Gastrocnemius medialis (tissue), 4 donors: ENCODE measurements around the gene NLRC5. TPM values are rescaled to one million over a fixed set of nuclear protein-coding genes. Genes with fewer than 3 reads are reported as not detected.

Experiments used
- ATAC-seq, 2 donors: fragments of 150-250 bp; one replicate each; pipeline ENCODE4 v1.9.1; 2016
- DNase-seq, 2 donors: peaks; one replicate each; pipeline ENCODE4 v3.0.0-alpha.2; 2019
- H3K27ac ChIP-seq, 4 donors: fragments of 200-600 bp; sonication (generic); 1 replicate in 1 of 4; 2 replicates in 3 of 4; pipeline ENCODE4 v1.5.1; 2016 to 2018; ENCODE audit warnings: mild to moderate bottlenecking in 2 of 4, moderate library complexity in 1 of 4
- H3K27me3 ChIP-seq, 3 donors: fragments of 200-600 bp; sonication (generic) in 2 of 3; 1 replicate in 1 of 3; 2 replicates in 2 of 3; pipeline versions ENCODE4 v1.5.1 to v1.6.0; 2016 to 2019; ENCODE audit warnings: mild to moderate bottlenecking in 1 of 3, moderate library complexity in 1 of 3
- H3K36me3 ChIP-seq, 2 donors: fragments of 200-600 bp; sonication (generic) in 1 of 2; one replicate each; pipeline ENCODE4 v1.5.1; 2017 to 2018
- H3K4me1 ChIP-seq, 2 donors: fragments of 200-600 bp; sonication (generic) in 1 of 2; one replicate each; pipeline ENCODE4 v1.5.1; 2016 to 2017; ENCODE audit warnings: mild to moderate bottlenecking in 2 of 2
- H3K4me3 ChIP-seq, 4 donors: fragments of 200-600 bp; sonication (generic) in 3 of 4; 1 replicate in 1 of 4; 2 replicates in 3 of 4; pipeline ENCODE4 v1.5.1; 2016 to 2019; ENCODE audit warnings: mild to moderate bottlenecking in 2 of 4
- H3K9me3 ChIP-seq, 3 donors: fragments of 200-600 bp; sonication (generic) in 2 of 3; 1 replicate in 1 of 3; 2 replicates in 2 of 3; pipeline ENCODE4 v1.5.1; 2016 to 2019
- CTCF ChIP-seq, 5 experiments: fragments of 450-650 bp in 3 of 5; fragments of 200-600 bp in 2 of 5; sonication (generic) in 2 of 5; IDR thresholded peaks in 4 of 5; conservative IDR thresholded peaks in 1 of 5; 1 replicate in 4 of 5; 2 replicates in 1 of 5; pipeline ENCODE4 v1.5.1; 2016 to 2019; ENCODE audit warnings: antibody characterized with exemption in 5 of 5, mild to moderate bottlenecking in 3 of 5, moderate library complexity in 3 of 5
- POLR2A ChIP-seq, 2 donors: fragments of 450-650 bp; IDR thresholded peaks; one replicate each; pipeline ENCODE4 v1.6.1; 2017; ENCODE audit warnings: antibody characterized with exemption in 2 of 2, mild to moderate bottlenecking in 2 of 2, moderate library complexity in 2 of 2
- in situ Hi-C, 4 donors: fragments of 200-750 bp; cut with MboI; loops; one replicate each; pipeline versions ENCODE4 v1.15.0 to v1.8.0; 2017; ENCODE audit warnings: low sequenced_read_pairs in 4 of 4
- intact Hi-C: fragments of 100-400 bp; cut with DNase I; formaldehyde crosslinking; loops from one replicate; pipeline ENCODE4 v1.15.1; 2023; ENCODE audit warnings: low total_unique reads
- total RNA-seq, 4 donors: library from RNA; depleted of rRNA; stranded (reverse); fragments of >200 nt; gene quantifications; one replicate each; pipeline versions ENCODE4 v1.1.0 to v1.2.3, GENCODE V29; 2016

NLRC5 gene
- total RNA-seq, 4 donors from 2014 or later = 2.5 to 9.4 (median 5.1) TPM

- Histone ChIP-seq H3K27me3 (no peaks in the 10 kb centered on the region), H3K4me3 (no peak overlapping the region), H3K4me1 (no peaks in the 10 kb centered on the region), H3K27ac (no peak overlapping the region), H3K36me3 (no peaks in the 10 kb centered on the region), H3K9me3 (no peaks in the 10 kb centered on the region)
- TF ChIP-seq CTCF (IDR thresholded peaks at IDR 0.05 in 4 of 5, conservative IDR thresholded peaks at IDR 0.05 in 1 of 5) (no peak), POLR2A (IDR thresholded peaks at IDR 0.05) (no peak)
- ATAC-seq = no peak
- DNase-seq = no peak
- intact Hi-C loops (no loop called here), in situ Hi-C loops (loop anchor here in 1 of 4 donors (10.0 kb wide), 1 partner anchor 65 kb away; no protein-coding TSS in a partner anchor)
Observed at GRCh38 chr16:56969769-56970168, 19.6 kb upstream of the NLRC5 start.

DNA sequence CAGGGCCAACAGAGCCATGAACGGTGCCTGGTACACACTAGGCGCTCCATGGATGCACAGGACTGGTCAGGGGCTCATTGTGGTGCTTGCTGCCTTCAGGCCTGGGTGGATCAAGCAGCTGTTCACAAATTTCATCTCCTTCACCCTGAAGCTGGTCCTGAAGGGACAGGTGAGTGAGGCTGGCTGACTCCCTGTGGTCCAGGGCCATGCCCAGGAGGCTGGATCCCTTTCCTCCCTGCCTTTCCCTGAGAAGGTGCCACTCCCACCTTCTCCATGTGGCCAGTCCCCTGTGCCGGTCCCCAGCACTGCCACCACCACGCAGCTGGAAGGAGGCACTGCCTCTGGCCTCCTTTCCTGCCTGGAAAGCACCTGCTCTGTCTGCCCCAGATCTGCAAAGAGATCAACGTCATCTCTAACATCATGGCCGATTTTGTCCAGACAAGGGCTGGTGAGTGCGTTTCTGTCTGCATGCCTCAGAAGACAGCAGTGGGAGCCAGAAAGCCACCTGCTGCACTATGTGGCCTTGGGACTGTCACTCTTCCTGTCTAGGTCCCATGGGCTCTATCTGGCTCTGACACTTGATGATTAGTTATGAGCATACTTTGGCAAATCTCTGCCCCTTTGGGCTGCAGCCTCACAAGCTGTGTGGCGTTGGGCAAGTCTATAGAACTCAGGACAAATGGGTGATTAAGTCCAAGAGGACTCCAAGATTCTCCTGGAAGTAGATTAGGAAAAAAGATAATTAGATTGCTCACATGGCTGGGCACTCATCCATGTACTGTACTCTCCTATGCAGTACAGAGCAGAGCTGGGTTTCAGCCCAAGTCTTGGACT lies 18.2 kb upstream of the NLRC5 start:
- no peaks in the 10 kb centered on the region for H3K4me1 ChIP-seq
- in situ Hi-C loops = loop anchor here in 1 of 4 donors (10.0 kb wide), 1 partner anchor 64 kb away; no protein-coding TSS in a partner anchor
- no peak overlapping the region for H3K4me3 ChIP-seq
- no peak overlapping the region for H3K27ac ChIP-seq
- no peak for DNase-seq
- no peak for TF ChIP-seq POLR2A (IDR thresholded peaks at IDR 0.05)
- no peak for TF ChIP-seq CTCF (IDR thresholded peaks at IDR 0.05 in 4 of 5, conservative IDR thresholded peaks at IDR 0.05 in 1 of 5)
- H3K36me3 ChIP-seq = no peaks in the 10 kb centered on the region
- H3K9me3 ChIP-seq = no peaks in the 10 kb centered on the region
- ATAC-seq = no peak
- H3K27me3 ChIP-seq = no peaks in the 10 kb centered on the region
- intact Hi-C loops = no loop called here

GRCh38 chr16:56971768-56972043 lies 17.7 kb upstream of the NLRC5 start:
- Histone ChIP-seq H3K4me3 (no peak overlapping the region), H3K4me1 (no peaks in the 10 kb centered on the region), H3K27me3 (no peaks in the 10 kb centered on the region), H3K9me3 (no peaks in the 10 kb centered on the region), H3K36me3 (no peaks in the 10 kb centered on the region), H3K27ac (no peak overlapping the region)
- DNase-seq (no peak), ATAC-seq (no peak)
- no peak for TF ChIP-seq POLR2A (IDR thresholded peaks at IDR 0.05)
- no peak for TF ChIP-seq CTCF (IDR thresholded peaks at IDR 0.05 in 4 of 5, conservative IDR thresholded peaks at IDR 0.05 in 1 of 5)
- in situ Hi-C loops (loop anchor here in 1 of 4 donors (10.0 kb wide), 1 partner anchor 63 kb away; no protein-coding TSS in a partner anchor), intact Hi-C loops (no loop called here)

GRCh38 chr16:56972403-56973293 lies 16.7 kb upstream of the NLRC5 start:
- intact Hi-C loops = no loop called here
- Histone ChIP-seq H3K27ac (no peak overlapping the region), H3K9me3 (no peaks in the 10 kb centered on the region), H3K36me3 (no peaks in the 10 kb centered on the region), H3K4me3 (no peak overlapping the region), H3K4me1 (no peaks in the 10 kb centered on the region), H3K27me3 (no peaks in the 10 kb centered on the region)
- in situ Hi-C loops = loop anchor here in 1 of 4 donors (10.0 kb wide), 1 partner anchor 62 kb away; no protein-coding TSS in a partner anchor
- ATAC-seq (no peak), DNase-seq (no peak)
- no peak for TF ChIP-seq CTCF (IDR thresholded peaks at IDR 0.05 in 4 of 5, conservative IDR thresholded peaks at IDR 0.05 in 1 of 5)
- TF ChIP-seq POLR2A (IDR thresholded peaks at IDR 0.05) = no peak
